Upper lobe of right lung (tissue), 1 donor: ENCODE data around the gene PLGRKT. TPM values are rescaled to one million over a fixed set of nuclear protein-coding genes. Genes with fewer than 3 reads are reported as not detected.

ENCODE experiments used
- ATAC-seq: fragments of 200-7000 bp; cut with Tn5 transposase; one replicate; pipeline ENCODE4 v1.9.1; 2020; ENCODE audit warnings: mild to moderate bottlenecking, moderate library complexity
- DNase-seq: peaks from one replicate; pipeline ENCODE4 v3.0.0-alpha.2; 2020
- H3K27ac ChIP-seq: fragments of 200-600 bp; one replicate; pipeline ENCODE4 v1.8.0; 2022
- H3K27me3 ChIP-seq: fragments of 200-600 bp; one replicate; pipeline ENCODE4 v1.8.0; 2022; ENCODE audit warnings: mild to moderate bottlenecking
- H3K36me3 ChIP-seq: fragments of 200-600 bp; one replicate; pipeline ENCODE4 v1.8.0; 2022
- H3K4me1 ChIP-seq: fragments of 200-600 bp; one replicate; pipeline ENCODE4 v1.8.0; 2022
- H3K4me3 ChIP-seq: fragments of 200-600 bp; one replicate; pipeline ENCODE4 v1.8.0; 2022; ENCODE audit warnings: mild to moderate bottlenecking
- H3K9me3 ChIP-seq: fragments of 200-600 bp; one replicate; pipeline ENCODE4 v1.8.0; 2022
- CTCF ChIP-seq: fragments of 200-600 bp; IDR thresholded peaks from one replicate; pipeline ENCODE4 v1.8.0; 2022; ENCODE audit warnings: antibody characterized with exemption
- intact Hi-C: fragments of 100-400 bp; cut with DNase I; formaldehyde crosslinking; loops from one replicate; pipeline ENCODE4 v1.11.0; 2022
- total RNA-seq: library from RNA; stranded (reverse); fragmentation: NEBNext Ultra II Directional; extraction: Animal tissue kit (Norgen Biotek cat#: 25700); gene quantifications from one replicate; pipeline ENCODE4 v1.2.1, GENCODE V29; 2021
- donor health status: DM: no; HTN: yes; CAD: no; lungs with severe emphysema.

PLGRKT gene
- total RNA-seq, 1 donor from 2014 or later: 18.0 TPM

- Histone ChIP-seq H3K27ac (no peak overlapping the region), H3K4me3 (no peak overlapping the region), H3K27me3 (no peaks in the 10 kb centered on the region), H3K4me1 (peaks cover 11% of the 10 kb centered on the region), H3K9me3 (no peaks in the 10 kb centered on the region), H3K36me3 (peaks cover 29% of the 10 kb centered on the region)
- ATAC-seq (peak; percentile 71), DNase-seq (no peak)
- no peak for TF ChIP-seq CTCF
- intact Hi-C loops: no loop called here
Measured at GRCh38 chr9:5459289-5459829, 21.6 kb upstream of the PLGRKT start.

GRCh38 chr9:5455181-5455580 lies 17.5 kb upstream of the PLGRKT start:
- Histone ChIP-seq H3K4me3 (peak overlapping the region; percentile 5), H3K9me3 (no peaks in the 10 kb centered on the region), H3K36me3 (peaks cover 13% of the 10 kb centered on the region), H3K27ac (peak overlapping the region; percentile 55), H3K4me1 (peaks cover 26% of the 10 kb centered on the region), H3K27me3 (no peaks in the 10 kb centered on the region)
- intact Hi-C loops: no loop called here
- peak; percentile 19 for ATAC-seq
- TF ChIP-seq CTCF: no peak
- DNase-seq: no peak

- no peak for ATAC-seq
- Histone ChIP-seq H3K27me3 (no peaks in the 10 kb centered on the region), H3K27ac (peak overlapping the region; percentile 3), H3K36me3 (peaks cover 13% of the 10 kb centered on the region), H3K9me3 (no peaks in the 10 kb centered on the region), H3K4me1 (peaks cover 32% of the 10 kb centered on the region), H3K4me3 (no peak overlapping the region)
- no peak for DNase-seq
- intact Hi-C loops: no loop called here
- no peak for TF ChIP-seq CTCF
Measured at GRCh38 chr9:5453673-5454072, 15.9 kb upstream of the PLGRKT start.

- Histone ChIP-seq H3K27ac (peak overlapping the region; percentile 3), H3K9me3 (no peaks in the 10 kb centered on the region), H3K4me3 (peak overlapping the region; percentile 6), H3K27me3 (no peaks in the 10 kb centered on the region), H3K4me1 (peaks cover 32% of the 10 kb centered on the region), H3K36me3 (peaks cover 8% of the 10 kb centered on the region)
- TF ChIP-seq CTCF: no peak
- no peak for ATAC-seq
- no peak for DNase-seq
- intact Hi-C loops: no loop called here
Measured at GRCh38 chr9:5453004-5453403, 15.3 kb upstream of the PLGRKT start.

- no peak for TF ChIP-seq CTCF
- Histone ChIP-seq H3K27me3 (no peaks in the 10 kb centered on the region), H3K4me1 (peaks cover 32% of the 10 kb centered on the region), H3K9me3 (no peaks in the 10 kb centered on the region), H3K27ac (peak overlapping the region; percentile 92), H3K4me3 (peak overlapping the region; percentile 14), H3K36me3 (peaks cover under 1% of the 10 kb centered on the region)
- intact Hi-C loops: no loop called here
- ATAC-seq (no peak), DNase-seq (no peak)
Measured at GRCh38 chr9:5452286-5452609, 14.5 kb upstream of the PLGRKT start.
